Muscle layer of colon (tissue), 2 donors: ENCODE data around the gene PRELID3B.

Experiments used
- H3K27ac ChIP-seq: one replicate; pipeline ENCODE4 v1.7.0; 2013; ENCODE audit warnings: low read depth, mild to moderate bottlenecking, low read length, moderate library complexity
- H3K27me3 ChIP-seq, 2 donors: one replicate each; pipeline ENCODE4 v1.7.0; 2013; ENCODE audit warnings: low read length in 2 of 2, mild to moderate bottlenecking in 2 of 2; ENCODE audit not compliant: insufficient read depth in 2 of 2, control insufficient read depth in 1 of 2
- H3K36me3 ChIP-seq: one replicate; pipeline ENCODE4 v1.7.0; 2013; ENCODE audit warnings: mild to moderate bottlenecking, low read length; ENCODE audit not compliant: insufficient read depth
- H3K4me1 ChIP-seq: one replicate; pipeline ENCODE4 v1.7.0; 2013; ENCODE audit warnings: mild to moderate bottlenecking, low read length; ENCODE audit not compliant: insufficient read depth
- H3K4me3 ChIP-seq, 2 donors: one replicate each; pipeline ENCODE4 v1.7.0; 2013; ENCODE audit warnings: low read length in 2 of 2, low read depth in 1 of 2, mild to moderate bottlenecking in 1 of 2, moderate library complexity in 1 of 2
- H3K9ac ChIP-seq: one replicate; pipeline ENCODE4 v1.7.0; 2013; ENCODE audit warnings: low read length
- H3K9me3 ChIP-seq: one replicate; pipeline ENCODE4 v1.7.0; 2013; ENCODE audit warnings: mild to moderate bottlenecking, low read length
- donor health status: abdominal sarcoma.
- donor health status: Adenocarcinoma of cecum.

Gene PRELID3B

DNA sequence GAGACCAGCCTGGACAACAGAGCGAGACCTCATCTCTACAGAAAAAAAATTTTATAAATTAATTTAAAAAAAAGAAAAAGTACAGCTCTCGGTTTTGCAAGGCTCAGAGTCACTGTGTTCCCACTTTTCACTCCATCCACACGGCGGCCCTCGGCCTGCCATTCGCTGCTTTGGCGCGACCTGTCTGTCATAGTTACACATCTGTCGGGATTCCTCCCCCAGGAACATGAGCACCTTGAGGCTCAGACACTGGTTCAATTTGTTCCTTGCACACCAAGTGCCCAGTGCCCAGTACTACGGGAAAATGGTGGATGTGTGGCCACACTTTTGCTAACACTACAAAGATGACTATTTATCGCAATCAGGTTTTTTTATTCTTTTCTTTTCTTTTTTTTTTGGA lies 43.9 kb downstream of the PRELID3B start:
- Histone ChIP-seq H3K36me3 (peaks cover 61% of the 10 kb centered on the region), H3K9me3 (no peaks in the 10 kb centered on the region), H3K4me1 (peaks cover 4% of the 10 kb centered on the region), H3K27me3 (no peaks in the 10 kb centered on the region), H3K27ac (no peak overlapping the region), H3K4me3 (no peak overlapping the region), H3K9ac (no peak overlapping the region)

DNA sequence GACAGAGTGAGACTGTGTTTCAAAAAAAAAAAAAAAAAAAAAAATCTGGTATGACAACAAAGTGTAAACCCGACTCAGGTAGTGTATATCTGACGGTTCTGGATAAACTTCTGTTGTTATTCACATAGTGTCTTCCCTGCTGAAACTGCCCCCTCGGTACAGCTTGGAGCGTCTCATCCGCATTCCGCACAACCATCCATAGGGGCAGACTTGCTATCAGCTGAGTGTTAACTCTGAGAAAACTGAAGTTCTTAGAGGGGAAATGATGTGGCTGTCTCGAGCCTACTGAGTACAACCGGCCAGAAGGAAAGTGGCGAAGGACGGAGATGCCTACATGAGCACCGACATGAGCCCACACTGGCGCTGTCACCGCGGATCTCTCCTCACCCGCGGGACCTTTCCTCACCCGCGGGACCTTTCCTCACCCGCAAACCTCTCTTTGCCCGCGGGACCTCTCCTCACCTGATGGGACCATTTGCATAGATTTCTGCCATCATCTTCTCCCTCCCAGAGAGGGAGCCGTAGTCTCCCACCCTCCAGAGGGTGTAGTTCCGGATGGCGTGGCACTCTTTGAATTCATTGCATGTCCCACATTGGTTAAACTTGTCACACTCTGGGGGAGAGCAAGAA lies 45.3 kb downstream of the PRELID3B start:
- Histone ChIP-seq H3K4me1 (no peaks in the 10 kb centered on the region), H3K27ac (no peak overlapping the region), H3K4me3 (no peak overlapping the region), H3K9me3 (no peaks in the 10 kb centered on the region), H3K9ac (no peak overlapping the region), H3K36me3 (peaks cover 72% of the 10 kb centered on the region), H3K27me3 (no peaks in the 10 kb centered on the region)

DNA sequence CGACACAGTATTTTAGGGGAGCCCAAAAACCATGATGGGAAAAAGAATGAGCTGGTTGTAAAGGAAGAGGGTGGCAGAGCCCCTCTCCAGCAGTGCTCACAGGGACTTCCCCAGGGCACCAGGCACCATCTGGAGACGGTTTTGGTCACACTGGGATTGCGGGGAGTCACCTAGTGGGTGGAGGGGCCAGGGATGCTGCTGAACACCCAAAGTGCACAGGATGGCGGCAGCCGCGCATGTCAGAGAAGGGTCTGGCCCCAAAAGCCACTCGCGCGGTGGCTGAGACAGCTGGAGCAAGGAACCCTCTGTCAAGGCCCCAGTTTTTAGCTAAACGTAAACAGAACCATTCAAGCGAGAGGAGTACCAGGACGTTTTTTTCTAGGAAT lies 46.4 kb downstream of the PRELID3B start:
- Histone ChIP-seq H3K9me3 (no peaks in the 10 kb centered on the region), H3K27me3 (no peaks in the 10 kb centered on the region), H3K27ac (no peak overlapping the region), H3K4me3 (no peak overlapping the region), H3K9ac (no peak overlapping the region), H3K36me3 (peaks cover 76% of the 10 kb centered on the region), H3K4me1 (no peaks in the 10 kb centered on the region)

DNA sequence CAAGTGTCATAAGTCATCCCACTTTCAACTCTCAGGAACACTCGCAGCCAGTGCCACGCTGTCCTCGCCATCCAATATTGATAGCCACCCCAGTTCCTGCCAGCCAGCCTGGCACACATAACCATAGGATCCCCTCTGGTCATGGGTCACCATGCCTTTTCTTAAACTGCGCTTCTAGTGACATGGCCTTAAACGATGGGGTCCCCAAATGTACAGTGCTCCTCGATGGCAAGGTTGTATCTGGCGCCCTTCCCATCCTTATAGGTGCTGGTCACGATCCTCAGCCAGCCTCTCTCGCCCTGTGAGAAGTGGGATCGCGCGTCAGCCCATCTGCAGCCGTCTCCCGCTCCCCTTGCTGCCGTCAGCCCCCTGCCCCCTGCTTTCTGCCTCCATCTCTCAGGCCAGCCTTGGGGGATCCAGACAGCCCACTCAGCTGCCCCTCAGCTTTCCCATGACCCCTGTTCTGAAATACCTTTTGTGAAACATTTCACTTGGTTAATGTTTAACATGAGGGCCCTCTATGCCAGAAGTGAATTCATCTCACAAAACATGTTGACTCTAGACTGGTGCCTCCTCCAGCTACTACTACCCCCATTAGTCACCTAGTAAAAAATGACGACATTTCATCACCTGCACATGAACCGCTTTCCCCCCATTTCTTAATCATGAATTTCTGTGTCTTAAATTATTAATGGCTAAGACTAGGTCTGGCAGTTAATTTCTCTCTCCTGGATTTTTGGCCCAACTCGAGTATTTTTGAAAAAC lies 46.9 kb downstream of the PRELID3B start:
- H3K27ac ChIP-seq: no peak overlapping the region
- H3K4me3 ChIP-seq: no peak overlapping the region
- no peak overlapping the region for H3K9ac ChIP-seq
- peaks cover 76% of the 10 kb centered on the region for H3K36me3 ChIP-seq
- H3K9me3 ChIP-seq: no peaks in the 10 kb centered on the region
- no peaks in the 10 kb centered on the region for H3K4me1 ChIP-seq
- no peaks in the 10 kb centered on the region for H3K27me3 ChIP-seq

DNA sequence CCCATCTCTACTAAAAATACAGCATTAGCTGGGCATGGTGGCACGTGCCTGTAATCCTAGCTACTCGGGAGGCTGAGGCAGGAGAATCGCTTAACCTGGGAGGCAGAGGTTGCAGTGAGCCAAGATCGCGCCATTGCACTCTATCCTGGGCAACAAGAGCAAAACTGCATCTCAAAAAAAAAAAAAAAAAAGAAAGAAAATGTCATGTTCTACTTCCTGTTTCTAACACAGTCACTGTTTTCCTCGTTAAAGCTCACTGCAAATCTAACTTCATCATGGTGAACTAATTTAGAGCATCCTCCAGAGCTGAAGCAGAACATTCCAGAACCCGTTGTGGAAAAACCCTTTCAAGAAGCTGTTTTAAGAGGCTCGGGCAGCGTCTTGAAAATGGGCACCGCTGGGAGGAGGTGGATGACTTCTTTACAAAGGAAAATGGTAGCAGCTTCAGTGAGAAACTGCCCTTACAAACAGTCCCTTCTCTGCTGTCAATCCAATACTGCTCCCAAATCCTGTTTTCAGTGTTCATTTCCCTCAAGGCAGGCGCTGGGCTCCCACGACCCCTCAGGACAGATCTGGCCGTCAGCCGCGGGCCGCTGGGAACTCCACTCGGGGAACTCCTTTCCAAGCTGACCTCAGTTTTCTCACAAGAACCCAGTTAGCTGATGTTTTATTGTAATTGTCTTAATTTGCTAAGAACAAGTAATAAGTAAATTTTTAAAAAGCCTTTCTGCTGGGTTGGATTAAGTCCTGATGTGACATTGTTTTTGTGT lies 48.0 kb downstream of the PRELID3B start:
- H3K9ac ChIP-seq: no peak overlapping the region
- no peak overlapping the region for H3K27ac ChIP-seq
- peaks cover 81% of the 10 kb centered on the region for H3K36me3 ChIP-seq
- no peaks in the 10 kb centered on the region for H3K9me3 ChIP-seq
- H3K27me3 ChIP-seq: no peaks in the 10 kb centered on the region
- no peak overlapping the region for H3K4me3 ChIP-seq
- no peaks in the 10 kb centered on the region for H3K4me1 ChIP-seq

DNA sequence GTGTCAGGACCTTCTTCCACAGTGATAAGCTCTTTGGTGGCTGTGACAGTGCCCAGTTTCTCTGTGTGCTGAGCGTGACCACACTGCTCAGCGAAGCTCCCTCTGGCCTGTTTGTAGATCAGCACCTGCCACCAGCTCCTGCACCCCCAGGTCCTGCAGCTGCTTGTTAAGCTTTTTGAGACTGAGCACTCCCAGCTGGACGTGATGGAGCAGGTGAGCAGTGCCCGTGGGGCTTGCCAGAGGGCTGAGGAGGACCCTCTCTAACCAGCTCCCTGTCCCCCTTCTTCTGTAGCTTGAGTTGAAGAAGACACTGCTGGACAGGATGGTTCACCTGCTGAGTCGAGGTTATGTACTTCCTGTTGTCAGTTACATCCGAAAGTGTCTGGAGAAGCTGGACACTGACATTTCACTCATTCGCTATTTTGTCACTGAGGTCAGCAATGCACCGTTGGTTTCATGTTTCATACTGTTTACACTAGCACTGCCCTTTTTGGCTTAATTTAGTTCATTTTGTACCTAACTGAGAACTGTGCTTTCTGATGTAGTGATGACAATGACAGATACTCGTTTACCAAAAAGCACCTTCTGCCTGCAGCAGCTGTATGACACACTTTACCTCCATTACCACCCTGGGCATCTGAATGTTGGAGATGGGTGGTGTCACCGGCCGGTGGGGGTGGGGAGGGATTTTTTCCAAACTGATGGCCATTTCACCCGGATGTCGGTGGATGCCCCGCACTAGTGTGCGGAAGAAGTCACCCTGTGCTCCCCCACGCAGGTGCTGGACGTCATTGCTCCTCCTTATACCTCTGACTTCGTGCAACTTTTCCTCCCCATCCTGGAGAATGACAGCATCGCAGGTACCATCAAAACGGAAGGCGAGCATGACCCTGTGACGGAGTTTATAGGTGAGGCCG lies 49.0 kb downstream of the PRELID3B start:
- Histone ChIP-seq H3K9me3 (no peaks in the 10 kb centered on the region), H3K27ac (no peak overlapping the region), H3K4me1 (no peaks in the 10 kb centered on the region), H3K9ac (no peak overlapping the region), H3K27me3 (no peaks in the 10 kb centered on the region), H3K4me3 (no peak overlapping the region), H3K36me3 (peaks cover 85% of the 10 kb centered on the region)

DNA sequence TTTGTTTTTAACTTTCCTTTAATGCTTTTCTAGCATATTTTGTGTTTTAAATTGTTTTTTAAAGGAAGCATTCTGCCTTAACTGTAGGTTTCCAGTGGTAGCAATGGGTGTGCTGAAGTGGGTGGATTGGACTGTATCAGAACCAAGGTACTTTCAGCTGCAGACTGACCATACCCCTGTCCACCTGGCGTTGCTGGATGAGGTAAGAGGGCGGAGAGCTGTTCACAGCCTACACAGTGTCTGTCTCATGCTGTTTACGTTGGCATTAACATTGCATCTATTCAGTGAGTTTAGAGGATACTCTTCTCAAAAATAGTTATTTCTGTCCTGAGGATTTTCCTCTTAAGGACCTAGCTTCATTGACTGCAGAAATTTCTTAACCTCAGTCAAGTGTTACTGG lies 49.7 kb downstream of the PRELID3B start:
- no peaks in the 10 kb centered on the region for H3K27me3 ChIP-seq
- H3K9ac ChIP-seq: no peak overlapping the region
- no peak overlapping the region for H3K27ac ChIP-seq
- H3K4me1 ChIP-seq: no peaks in the 10 kb centered on the region
- no peaks in the 10 kb centered on the region for H3K9me3 ChIP-seq
- peaks cover 90% of the 10 kb centered on the region for H3K36me3 ChIP-seq
- H3K4me3 ChIP-seq: no peak overlapping the region

DNA sequence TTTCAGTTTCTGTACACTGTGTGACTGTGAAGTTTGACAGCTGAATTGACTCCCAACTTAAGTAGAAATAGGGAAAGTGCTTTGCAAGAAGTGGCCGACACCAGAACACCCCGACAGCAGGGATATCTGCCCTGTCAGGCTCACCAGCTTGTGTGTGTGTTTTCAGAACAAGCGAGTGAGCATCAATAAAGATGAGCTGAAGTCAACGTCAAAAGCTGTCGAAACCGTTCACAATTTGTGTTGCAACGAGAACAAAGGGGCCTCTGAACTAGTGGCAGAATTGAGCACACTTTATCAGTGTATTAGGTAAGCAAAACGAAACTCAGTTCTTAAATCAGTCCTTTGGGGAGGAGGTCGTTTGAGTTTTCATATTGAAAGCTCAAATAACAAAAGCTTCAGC lies 50.9 kb downstream of the PRELID3B start:
- no peak overlapping the region for H3K4me3 ChIP-seq
- no peak overlapping the region for H3K27ac ChIP-seq
- H3K27me3 ChIP-seq: no peaks in the 10 kb centered on the region
- no peak overlapping the region for H3K9ac ChIP-seq
- no peaks in the 10 kb centered on the region for H3K9me3 ChIP-seq
- H3K36me3 ChIP-seq: peaks cover 90% of the 10 kb centered on the region
- no peaks in the 10 kb centered on the region for H3K4me1 ChIP-seq

DNA sequence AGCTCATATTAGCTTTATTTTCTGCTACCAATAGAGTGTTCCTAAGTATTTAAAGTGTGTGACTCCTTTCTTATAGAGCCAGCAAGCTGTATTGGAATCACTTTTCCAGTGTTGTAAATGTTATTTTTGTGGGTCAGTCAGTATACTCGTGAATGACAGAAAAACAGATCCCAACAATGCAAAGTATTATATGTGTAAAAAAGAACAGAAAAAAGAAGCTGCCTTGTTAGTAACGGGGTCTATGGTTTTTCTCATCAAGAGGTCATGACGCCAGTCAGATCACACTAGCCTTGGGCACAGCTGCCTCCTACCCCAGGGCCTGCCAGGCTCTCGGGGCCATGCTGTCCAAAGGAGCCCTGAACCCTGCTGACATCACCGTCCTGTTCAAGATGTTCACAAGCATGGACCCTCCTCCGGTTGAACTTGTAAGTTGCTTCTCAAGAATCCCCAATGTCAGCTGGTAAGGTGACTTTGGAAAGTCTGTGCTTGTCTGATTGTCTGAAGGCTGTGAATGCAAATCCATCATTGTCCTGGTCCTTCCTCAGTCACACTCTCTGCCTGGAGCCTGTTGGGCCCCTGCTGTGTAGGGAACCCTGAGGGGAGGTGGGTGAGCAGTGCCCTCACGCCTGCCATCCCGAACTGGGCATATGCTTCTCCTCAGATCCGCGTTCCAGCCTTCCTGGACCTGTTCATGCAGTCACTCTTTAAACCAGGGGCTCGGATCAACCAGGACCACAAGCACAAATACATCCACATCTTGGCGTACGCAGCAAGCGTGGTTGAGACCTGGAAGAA lies 51.7 kb downstream of the PRELID3B start:
- H3K4me1 ChIP-seq: no peaks in the 10 kb centered on the region
- H3K4me3 ChIP-seq: no peak overlapping the region
- H3K27ac ChIP-seq: no peak overlapping the region
- no peaks in the 10 kb centered on the region for H3K9me3 ChIP-seq
- no peaks in the 10 kb centered on the region for H3K27me3 ChIP-seq
- H3K36me3 ChIP-seq: peaks cover 84% of the 10 kb centered on the region
- H3K9ac ChIP-seq: no peak overlapping the region

DNA sequence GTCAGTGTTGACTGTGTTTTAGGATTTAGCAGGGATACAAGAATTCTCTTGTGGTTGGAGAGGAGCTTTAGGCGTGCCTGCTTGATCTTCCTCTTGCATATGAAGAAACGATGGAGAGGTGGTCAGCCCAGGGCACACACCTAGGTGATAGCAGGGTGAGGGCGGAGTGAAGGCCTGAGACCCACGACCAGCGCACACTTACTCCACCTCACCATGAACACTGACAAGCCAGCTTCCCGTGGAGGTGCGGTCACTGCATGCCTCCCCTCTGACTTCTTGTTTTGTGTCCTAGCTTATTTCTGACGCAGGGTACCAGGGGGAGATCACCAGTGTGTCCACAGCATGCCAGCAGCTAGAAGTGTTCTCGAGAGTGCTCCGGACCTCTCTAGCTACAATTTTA lies 53.4 kb downstream of the PRELID3B start:
- Histone ChIP-seq H3K9ac (no peak overlapping the region), H3K4me1 (peaks cover 11% of the 10 kb centered on the region), H3K36me3 (peaks cover 77% of the 10 kb centered on the region), H3K27me3 (no peaks in the 10 kb centered on the region), H3K9me3 (no peaks in the 10 kb centered on the region), H3K4me3 (no peak overlapping the region), H3K27ac (no peak overlapping the region)
